ENCODE results near the gene TMEM123.
"Not testable (repeated sequence)": the region's sequence is repeated elsewhere in the genome, so short reads cannot be mapped to it uniquely, and the experiment has no call there.

The TMEM123 gene

GRCh38 chr11:102387043-102387781 is 65.4 kb downstream of the TMEM123 start:
- no peak overlapping the region for H2AFZ ChIP-seq (ENCODE audit: low read depth, low read length)
- no peaks in the 10 kb centered on the region for H3K4me1 ChIP-seq (ENCODE audit: insufficient read depth, low read length)
- H3K36me3 ChIP-seq (ENCODE audit: insufficient read depth, low read length), result peaks cover 45% of the 10 kb centered on the region
- H3K9me3 ChIP-seq (ENCODE audit: low read length), result no peaks in the 10 kb centered on the region
- no peak overlapping the region for H3K4me3 ChIP-seq (ENCODE audit: low read length)
- no peaks in the 10 kb centered on the region for H3K27me3 ChIP-seq (ENCODE audit: insufficient read depth, low read length)

- peaks cover 45% of the 10 kb centered on the region for H3K36me3 ChIP-seq (ENCODE audit: insufficient read depth, low read length)
- H2AFZ ChIP-seq (ENCODE audit: low read depth, low read length), result no peak overlapping the region
- no peaks in the 10 kb centered on the region for H3K4me1 ChIP-seq (ENCODE audit: insufficient read depth, low read length)
- no peaks in the 10 kb centered on the region for H3K27me3 ChIP-seq (ENCODE audit: insufficient read depth, low read length)
- no peaks in the 10 kb centered on the region for H3K9me3 ChIP-seq (ENCODE audit: low read length)
- no peak overlapping the region for H3K4me3 ChIP-seq (ENCODE audit: low read length)
Observed at GRCh38 chr11:102386136-102386734, 66.3 kb downstream of the TMEM123 start.

DNA sequence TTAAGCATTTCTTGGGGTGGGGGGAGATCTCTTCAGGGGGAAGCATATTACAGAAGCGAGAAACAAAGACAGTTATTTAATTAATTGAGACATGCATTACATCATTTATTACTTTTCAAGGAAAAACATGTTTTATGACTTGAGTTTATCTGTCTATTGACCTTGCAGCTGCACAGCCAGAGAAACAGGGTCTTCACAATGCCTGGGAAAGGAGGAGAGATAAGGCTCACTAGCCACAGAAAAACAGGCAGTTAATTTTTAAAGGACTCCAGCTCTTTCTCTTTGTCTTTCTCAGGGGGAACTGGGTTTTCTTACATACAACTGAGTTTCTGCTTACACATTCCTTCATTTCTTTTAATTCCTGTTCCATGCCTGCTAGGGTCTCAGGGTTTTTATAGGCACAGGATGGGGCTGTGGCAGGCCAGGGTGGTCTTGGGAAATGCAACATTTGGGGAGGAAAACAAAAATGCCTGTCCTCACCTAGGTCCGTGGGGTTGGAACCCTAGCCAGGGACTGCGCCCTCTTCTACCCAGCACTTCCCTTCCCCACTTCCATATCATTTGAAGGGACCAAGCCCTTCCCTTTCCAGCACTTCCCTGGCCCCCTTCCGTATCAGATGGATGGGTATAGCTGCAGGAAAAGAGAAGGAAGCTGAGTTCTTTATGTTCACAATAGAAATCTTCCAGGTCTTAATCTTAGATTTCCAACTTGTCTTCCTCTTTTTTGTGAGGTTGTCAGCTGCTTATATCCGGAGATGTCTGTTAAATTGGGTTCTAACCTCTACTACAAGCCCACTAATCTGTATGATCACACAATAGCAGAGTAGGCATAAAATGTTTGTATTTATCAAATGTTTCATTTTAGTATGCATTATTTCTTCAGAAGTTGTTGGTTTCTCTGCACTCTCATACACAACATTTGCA is 67.2 kb downstream of the TMEM123 start:
- Histone ChIP-seq H3K4me3 (ENCODE audit: low read length) (no peak overlapping the region), H3K36me3 (ENCODE audit: insufficient read depth, low read length) (peaks cover 50% of the 10 kb centered on the region), H3K4me1 (ENCODE audit: insufficient read depth, low read length) (no peaks in the 10 kb centered on the region), H3K27me3 (ENCODE audit: insufficient read depth, low read length) (no peaks in the 10 kb centered on the region), H3K9me3 (ENCODE audit: low read length) (no peaks in the 10 kb centered on the region), H2AFZ (ENCODE audit: low read depth, low read length) (no peak overlapping the region)

DNA sequence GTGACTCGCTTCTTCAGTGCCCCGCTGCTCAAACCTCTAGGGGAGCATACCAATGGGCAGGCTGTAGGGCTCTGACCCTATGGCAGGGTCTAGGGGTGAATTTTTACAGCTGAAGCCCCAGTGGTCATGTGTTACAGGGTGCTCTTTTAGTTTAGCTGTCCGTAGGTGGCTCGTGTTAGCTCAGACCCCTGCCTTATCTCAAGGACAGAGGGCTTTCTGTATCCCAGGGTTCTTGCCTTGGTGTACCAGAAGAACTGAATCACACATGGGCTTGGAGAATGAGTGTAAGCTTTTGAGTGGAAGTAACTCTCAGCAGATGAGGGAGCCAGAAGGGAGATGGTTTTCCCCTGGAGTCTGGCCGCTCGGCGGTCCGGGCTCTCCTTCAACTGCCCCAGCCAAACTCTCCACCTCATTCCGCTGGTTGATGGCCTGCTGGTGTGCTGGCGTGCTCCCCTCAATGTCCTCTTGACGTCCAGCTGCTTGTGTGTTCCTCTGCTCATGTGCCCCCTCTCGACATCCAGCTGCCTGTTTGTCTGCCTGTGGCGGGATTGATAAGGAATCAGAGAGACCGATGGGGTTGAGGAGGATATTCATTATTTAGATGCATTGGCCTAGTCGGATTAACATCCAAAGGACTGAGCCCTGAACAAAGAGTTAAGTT is 68.0 kb downstream of the TMEM123 start:
- no peaks in the 10 kb centered on the region for H3K9me3 ChIP-seq (ENCODE audit: low read length)
- no peak overlapping the region for H3K4me3 ChIP-seq (ENCODE audit: low read length)
- H3K36me3 ChIP-seq (ENCODE audit: insufficient read depth, low read length), result peaks cover 56% of the 10 kb centered on the region
- no peak overlapping the region for H2AFZ ChIP-seq (ENCODE audit: low read depth, low read length)
- no peaks in the 10 kb centered on the region for H3K27me3 ChIP-seq (ENCODE audit: insufficient read depth, low read length)
- H3K4me1 ChIP-seq (ENCODE audit: insufficient read depth, low read length), result no peaks in the 10 kb centered on the region

- no peak overlapping the region for H3K4me3 ChIP-seq (ENCODE audit: low read length)
- H2AFZ ChIP-seq (ENCODE audit: low read depth, low read length), result no peak overlapping the region
- no peaks in the 10 kb centered on the region for H3K27me3 ChIP-seq (ENCODE audit: insufficient read depth, low read length)
- no peaks in the 10 kb centered on the region for H3K9me3 ChIP-seq (ENCODE audit: low read length)
- no peaks in the 10 kb centered on the region for H3K4me1 ChIP-seq (ENCODE audit: insufficient read depth, low read length)
- H3K36me3 ChIP-seq (ENCODE audit: insufficient read depth, low read length), result peaks cover 54% of the 10 kb centered on the region
Observed at GRCh38 chr11:102383839-102384238, 68.7 kb downstream of the TMEM123 start.

- Histone ChIP-seq H3K4me3 (ENCODE audit: low read length) (no peak overlapping the region), H3K4me1 (ENCODE audit: insufficient read depth, low read length) (no peaks in the 10 kb centered on the region), H2AFZ (ENCODE audit: low read depth, low read length) (no peak overlapping the region), H3K27me3 (ENCODE audit: insufficient read depth, low read length) (no peaks in the 10 kb centered on the region), H3K36me3 (ENCODE audit: insufficient read depth, low read length) (peaks cover 62% of the 10 kb centered on the region), H3K9me3 (ENCODE audit: low read length) (no peaks in the 10 kb centered on the region)
Observed at GRCh38 chr11:102382384-102382783, 70.2 kb downstream of the TMEM123 start.

DNA sequence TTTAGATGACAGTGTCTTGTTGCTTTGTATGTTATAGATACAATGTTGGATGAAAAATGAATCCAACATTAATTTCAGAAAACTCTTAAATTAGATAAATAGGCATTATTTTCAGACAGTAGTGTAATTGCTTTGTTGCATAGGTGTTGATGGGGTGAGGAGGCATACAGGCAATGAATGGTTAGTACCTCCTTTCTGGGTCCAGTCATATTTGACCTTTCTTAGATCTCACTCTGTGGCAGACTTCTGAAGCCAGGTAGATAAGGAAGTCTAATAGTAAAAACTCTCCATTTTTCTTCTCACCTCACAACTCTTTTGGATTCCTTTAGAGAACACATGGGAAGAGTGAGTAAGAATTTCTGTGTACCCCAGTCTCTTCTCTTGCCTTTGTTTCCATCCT is 73.7 kb downstream of the TMEM123 start:
- no peak overlapping the region for H2AFZ ChIP-seq (ENCODE audit: low read depth, low read length)
- H3K4me3 ChIP-seq (ENCODE audit: low read length), result no peak overlapping the region
- H3K4me1 ChIP-seq (ENCODE audit: insufficient read depth, low read length), result no peaks in the 10 kb centered on the region
- no peaks in the 10 kb centered on the region for H3K9me3 ChIP-seq (ENCODE audit: low read length)
- H3K36me3 ChIP-seq (ENCODE audit: insufficient read depth, low read length), result peaks cover 47% of the 10 kb centered on the region
- H3K27me3 ChIP-seq (ENCODE audit: insufficient read depth, low read length), result no peaks in the 10 kb centered on the region

- Histone ChIP-seq H3K4me3 (ENCODE audit: low read length) (no peak overlapping the region), H2AFZ (ENCODE audit: low read depth, low read length) (no peak overlapping the region), H3K4me1 (ENCODE audit: insufficient read depth, low read length) (no peaks in the 10 kb centered on the region), H3K36me3 (ENCODE audit: insufficient read depth, low read length) (peaks cover 45% of the 10 kb centered on the region), H3K9me3 (ENCODE audit: low read length) (no peaks in the 10 kb centered on the region), H3K27me3 (ENCODE audit: insufficient read depth, low read length) (no peaks in the 10 kb centered on the region)
Observed at GRCh38 chr11:102377891-102378290, 74.7 kb downstream of the TMEM123 start.

DNA sequence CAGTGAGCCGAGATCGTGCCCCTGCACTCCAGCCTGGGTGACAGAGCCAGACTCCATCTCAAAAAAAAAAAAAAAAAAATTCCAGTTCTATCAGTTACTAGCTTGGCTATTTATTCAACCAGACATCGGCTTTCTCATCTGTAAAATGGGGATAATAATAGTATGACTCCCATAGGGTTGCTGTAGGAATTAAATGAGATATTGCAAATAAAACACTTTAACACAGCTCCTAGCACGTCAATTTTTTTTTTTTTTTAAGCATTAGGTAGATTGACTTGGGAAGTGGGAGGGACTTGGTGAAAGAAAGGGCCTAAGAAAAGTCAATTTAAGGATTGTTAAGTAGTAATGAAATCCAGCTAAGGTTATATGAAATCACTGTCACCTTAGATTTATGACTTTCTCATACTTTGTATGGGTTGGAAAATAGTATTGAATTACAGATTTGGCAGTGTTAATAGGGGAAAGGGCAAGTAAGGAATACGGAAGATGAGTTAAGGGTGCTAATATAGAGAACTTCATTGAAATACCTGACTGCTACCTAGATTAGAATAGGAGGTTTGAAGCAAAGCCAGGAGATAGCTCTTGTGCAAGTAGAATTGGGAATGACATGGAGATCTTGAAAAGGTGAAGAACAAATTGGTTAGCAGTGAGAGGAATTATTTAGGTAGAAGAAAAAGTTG is 76.7 kb downstream of the TMEM123 start:
- H3K27me3 ChIP-seq (ENCODE audit: insufficient read depth, low read length), result no peaks in the 10 kb centered on the region
- peaks cover 43% of the 10 kb centered on the region for H3K36me3 ChIP-seq (ENCODE audit: insufficient read depth, low read length)
- H2AFZ ChIP-seq (ENCODE audit: low read depth, low read length), result no peak overlapping the region
- no peaks in the 10 kb centered on the region for H3K4me1 ChIP-seq (ENCODE audit: insufficient read depth, low read length)
- H3K9me3 ChIP-seq (ENCODE audit: low read length), result no peaks in the 10 kb centered on the region
- no peak overlapping the region for H3K4me3 ChIP-seq (ENCODE audit: low read length)

DNA sequence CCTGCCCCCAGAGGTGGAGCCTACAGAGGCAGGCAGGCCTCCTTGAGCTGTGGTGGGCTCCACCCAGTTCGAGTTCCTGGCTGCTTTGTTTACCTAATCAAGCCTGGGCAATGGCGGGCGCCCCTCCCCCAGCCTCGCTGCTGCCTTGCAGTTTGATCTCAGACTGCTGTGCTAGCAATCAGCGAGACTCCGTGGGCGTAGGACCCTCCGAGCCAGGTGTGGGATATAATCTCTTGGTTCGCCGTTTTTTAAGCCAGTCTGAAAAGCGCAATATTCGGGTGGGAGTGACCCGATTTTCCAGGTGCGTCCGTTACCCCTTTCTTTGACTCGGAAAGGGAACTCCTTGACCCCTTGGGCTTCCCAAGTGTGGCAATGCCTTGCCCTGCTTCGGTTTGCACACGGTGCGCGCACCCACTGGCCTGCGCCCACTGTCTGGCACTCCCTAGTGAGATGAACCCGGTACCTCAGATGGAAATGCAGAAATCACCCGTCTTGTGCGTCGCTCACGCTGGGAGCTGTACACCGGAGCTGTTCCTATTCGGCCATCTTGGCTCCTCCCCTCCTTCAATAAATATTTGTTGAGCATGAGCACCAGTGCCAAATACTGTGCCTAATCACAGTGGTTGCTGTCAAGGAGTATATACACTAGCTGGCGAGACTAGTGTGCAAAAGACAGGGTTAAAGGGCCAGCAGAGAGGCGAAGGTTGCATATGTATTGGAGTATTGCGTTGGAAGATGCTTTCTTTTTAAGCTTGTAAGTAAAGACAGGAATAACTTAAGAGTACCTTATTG is 77.7 kb downstream of the TMEM123 start:
- not testable (repeated sequence) for H3K27me3 ChIP-seq (ENCODE audit: insufficient read depth, low read length); H3K4me1 ChIP-seq (ENCODE audit: insufficient read depth, low read length); H3K4me3 ChIP-seq (ENCODE audit: low read length); H2AFZ ChIP-seq (ENCODE audit: low read depth, low read length); H3K9me3 ChIP-seq (ENCODE audit: low read length)
- H3K36me3 ChIP-seq (ENCODE audit: insufficient read depth, low read length), result peaks cover 35% of the 10 kb centered on the region

DNA sequence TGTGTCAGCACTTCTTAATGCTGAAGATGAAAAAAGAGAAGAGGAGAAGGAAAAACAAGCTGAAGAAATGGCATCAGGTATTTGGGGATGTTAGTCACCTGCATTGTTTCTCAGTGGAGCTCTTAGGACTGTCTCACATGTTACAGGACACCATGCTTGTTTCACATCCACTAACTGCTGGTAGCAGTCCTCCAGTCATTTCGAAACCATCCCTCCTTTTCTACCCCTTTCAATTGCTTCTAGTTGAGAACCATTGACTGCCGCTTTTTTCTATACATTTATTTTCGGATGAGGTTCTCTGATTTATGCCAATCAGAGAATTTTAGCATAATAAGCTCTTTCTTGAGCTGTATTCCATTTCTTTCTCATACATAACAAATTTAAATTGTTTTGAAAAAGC is 84.1 kb downstream of the TMEM123 start:
- H3K4me3 ChIP-seq (ENCODE audit: low read length), result no peak overlapping the region
- H2AFZ ChIP-seq (ENCODE audit: low read depth, low read length), result no peak overlapping the region
- H3K27me3 ChIP-seq (ENCODE audit: insufficient read depth, low read length), result no peaks in the 10 kb centered on the region
- H3K9me3 ChIP-seq (ENCODE audit: low read length), result peaks cover 3% of the 10 kb centered on the region
- H3K4me1 ChIP-seq (ENCODE audit: insufficient read depth, low read length), result no peaks in the 10 kb centered on the region
- peaks cover 46% of the 10 kb centered on the region for H3K36me3 ChIP-seq (ENCODE audit: insufficient read depth, low read length)

DNA sequence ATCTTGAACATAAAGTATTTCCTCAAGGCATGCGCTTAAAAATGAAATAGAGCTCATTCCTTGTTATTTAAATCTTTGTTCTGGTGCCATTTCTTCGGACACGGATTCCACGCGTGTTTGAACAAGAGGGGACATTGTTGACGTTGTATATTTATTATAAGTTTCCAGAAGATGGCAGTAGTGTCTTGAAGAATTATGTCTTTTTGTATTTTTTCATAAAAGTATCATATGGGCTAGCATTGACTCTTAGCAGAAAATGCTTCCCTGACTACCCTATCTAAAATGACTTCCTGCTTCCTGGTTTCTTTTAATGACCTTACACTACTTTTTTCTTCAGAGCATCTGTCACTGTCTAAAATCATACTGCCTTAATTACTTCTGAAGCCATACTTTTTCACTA is 85.2 kb downstream of the TMEM123 start:
- Histone ChIP-seq H3K9me3 (ENCODE audit: low read length) (peaks cover 3% of the 10 kb centered on the region), H3K4me3 (ENCODE audit: low read length) (no peak overlapping the region), H3K27me3 (ENCODE audit: insufficient read depth, low read length) (no peaks in the 10 kb centered on the region), H3K36me3 (ENCODE audit: insufficient read depth, low read length) (peaks cover 56% of the 10 kb centered on the region), H2AFZ (ENCODE audit: low read depth, low read length) (no peak overlapping the region), H3K4me1 (ENCODE audit: insufficient read depth, low read length) (no peaks in the 10 kb centered on the region)
